Hair follicular keratinocyte (primary cell): ENCODE measurements around the gene RPIA. TPM values are rescaled to one million over a fixed set of nuclear protein-coding genes. Genes with fewer than 3 reads are reported as not detected.

Experiments used
- total RNA-seq: library from RNA; depleted of rRNA; stranded (reverse); fragments of >200 nt; gene quantifications from 2 replicates; pipeline ENCODE4 v1.2.3, GENCODE V29; 2015

The RPIA gene
- total RNA-seq, result 3.6 and 4.8 TPM in 2 replicates

DNA sequence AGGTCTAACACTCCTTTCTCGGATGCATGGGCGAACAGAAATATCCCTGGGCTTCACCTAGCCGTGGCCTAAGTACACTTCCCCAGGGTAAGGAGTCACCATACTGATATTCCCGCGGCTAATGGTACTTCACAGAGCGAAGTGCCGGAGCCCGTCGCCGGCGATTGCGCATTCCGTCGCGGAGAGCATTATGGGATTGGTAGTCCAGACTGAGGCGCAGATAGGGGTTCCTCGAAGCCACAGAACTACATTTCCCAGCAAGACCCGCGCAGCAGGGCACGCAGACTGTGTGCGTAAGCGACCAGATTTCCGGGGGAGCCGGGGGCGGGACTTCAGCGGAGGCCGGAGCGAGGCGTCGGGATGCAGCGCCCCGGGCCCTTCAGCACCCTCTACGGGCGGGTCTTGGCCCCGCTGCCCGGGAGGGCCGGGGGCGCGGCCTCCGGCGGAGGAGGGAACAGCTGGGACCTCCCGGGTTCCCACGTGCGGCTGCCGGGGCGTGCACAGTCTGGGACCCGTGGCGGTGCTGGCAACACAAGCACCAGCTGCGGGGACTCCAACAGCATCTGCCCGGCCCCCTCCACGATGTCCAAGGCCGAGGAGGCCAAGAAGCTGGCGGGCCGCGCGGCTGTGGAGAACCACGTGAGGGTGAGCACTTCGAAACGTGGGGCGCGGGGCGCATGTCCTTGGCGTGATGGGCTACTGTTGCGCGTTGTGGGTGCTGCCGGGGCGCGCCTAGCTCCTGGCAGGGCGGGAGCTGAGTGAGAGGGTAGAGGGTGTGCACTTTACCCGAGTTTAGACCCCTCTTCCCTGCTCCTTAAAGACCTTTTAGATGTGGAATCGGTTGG, at the start of gene RPIA:
TSS of gene RPIA (plus strand) at position 335 of the 845 bp plus-strand sequence. CDS start at position 361, 26 bp downstream.

Other genes starting within 250 kb of the RPIA start
- not detected in 2 replicates for gene FOXI3, start 239.0 kb upstream of the RPIA start, total RNA-seq
- 11.2 and 14.2 TPM in 2 replicates for gene EIF2AK3, start 64.2 kb upstream of the RPIA start, total RNA-seq